MCF 10A (cell line): ENCODE results near the gene HACD1. TPM values are rescaled to one million over a fixed set of nuclear protein-coding genes. Genes with fewer than 3 reads are reported as not detected.
A peak's percentile ranks its signal among the peaks of the same experiment; 100 is the strongest.

ENCODE experiments used
- BruUV-seq: library from RNA; stranded (reverse); fragments of 400-500 nt; replicated peaks from 2 replicates; lab custom pipeline; 2021; lab: Mats Ljungman, UMichigan
- CTCF ChIA-PET: fragments of 300-600 bp; sonication (Branson Sonifier 250); formaldehyde crosslinking; extraction: SDS; loops from one replicate; lab custom pipeline; 2021; ENCODE audit warnings: antibody characterized with exemption, inconsistent platforms; lab: Yijun Ruan, JAX
- POLR2A ChIA-PET: fragments of 300-600, 350-650 bp; sonication (Branson Sonifier 250); formaldehyde crosslinking; extraction: SDS; loops from one replicate; lab custom pipeline; 2020; ENCODE audit warnings: antibody characterized with exemption, inconsistent platforms; lab: Yijun Ruan, JAX
- DNase-seq: peaks from one replicate; pipeline ENCODE4 v3.0.0-alpha.2; 2018; ENCODE audit not compliant: unreplicated experiment
- H3K27ac Mint-ChIP-seq: one replicate; pipeline ENCODE4 v1.8.0; 2022; ENCODE audit warnings: mild to moderate bottlenecking, low read depth, mixed read lengths; ENCODE audit not compliant: unreplicated experiment
- H3K27me3 Mint-ChIP-seq: one replicate; pipeline ENCODE4 v1.8.0; 2022; ENCODE audit warnings: mixed read lengths; ENCODE audit not compliant: insufficient read depth, unreplicated experiment
- H3K36me3 Mint-ChIP-seq: one replicate; pipeline ENCODE4 v1.8.0; 2022; ENCODE audit warnings: mild to moderate bottlenecking, moderate library complexity, mixed read lengths; ENCODE audit not compliant: insufficient read depth, unreplicated experiment
- H3K4me1 Mint-ChIP-seq: one replicate; pipeline ENCODE4 v1.8.0; 2022; ENCODE audit warnings: mixed read lengths; ENCODE audit not compliant: insufficient read depth, unreplicated experiment
- H3K4me3 Mint-ChIP-seq: one replicate; pipeline ENCODE4 v1.8.0; 2022; ENCODE audit warnings: mild to moderate bottlenecking, moderate library complexity, mixed read lengths; ENCODE audit not compliant: unreplicated experiment
- H3K9me3 Mint-ChIP-seq: one replicate; pipeline ENCODE4 v1.8.0; 2022; ENCODE audit warnings: mixed read lengths; ENCODE audit not compliant: unreplicated experiment
- intact Hi-C: fragments of 100-400 bp; cut with micrococcal nuclease; formaldehyde crosslinking; loops from 2 replicates; pipeline ENCODE4 v1.14.1; 2022
- total RNA-seq: library from RNA; stranded (reverse); gene quantifications from 2 replicates; pipeline ENCODE4 v1.2.3, GENCODE V29; 2022
- TF ChIP-seq, protein P1 (sequence below): fragments of 200-600 bp; IDR thresholded peaks from one replicate; pipeline ENCODE4 v1.8.0; 2022; ENCODE audit warnings: antibody characterized with exemption, mild to moderate bottlenecking; ENCODE audit not compliant: unreplicated experiment

HACD1 gene
- total RNA-seq, 1 experiment from 2014 or later: 34.2 TPM

DNA sequence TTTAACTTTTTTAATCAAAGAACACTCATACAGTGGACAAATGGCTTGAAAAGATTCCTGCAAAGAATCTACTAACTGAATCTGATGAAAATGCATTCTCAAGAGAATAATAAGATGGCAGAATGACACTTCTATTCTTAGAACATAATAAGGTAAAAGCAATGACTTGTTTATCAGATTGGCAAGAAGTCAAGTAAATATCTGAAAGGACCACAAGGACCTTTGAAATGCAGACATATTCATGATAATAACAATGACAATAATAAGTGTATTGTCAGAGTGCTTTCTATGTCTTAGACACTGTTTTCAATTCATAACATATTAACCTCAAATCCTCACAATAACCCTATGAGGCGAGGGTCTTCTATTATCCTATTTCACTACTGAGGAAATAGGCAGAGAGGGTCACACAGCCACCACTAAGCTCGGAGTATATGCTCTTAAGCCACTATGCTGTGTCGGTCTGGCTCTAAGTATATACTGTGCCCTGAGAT is 10.6 kb downstream of the HACD1 start:
- no TSS peak for BruUV-seq
- no peak overlapping the region for H3K4me3 Mint-ChIP-seq
- H3K27me3 Mint-ChIP-seq: no peaks in the 10 kb centered on the region
- no peak for DNase-seq
- no peaks in the 10 kb centered on the region for H3K9me3 Mint-ChIP-seq
- no peaks in the 10 kb centered on the region for H3K4me1 Mint-ChIP-seq
- CTCF ChIA-PET: interaction anchor here (0.5 to 2.2 kb wide), 24 partner anchors 9 to 609 kb away, joined by 3 to 20 read pairs (median 4); partner anchors contain the start of gene HACD1
- no peak overlapping the region for H3K27ac Mint-ChIP-seq
- intact Hi-C loops: loop anchor here (1.0 to 5.0 kb wide), 7 partner anchors 137 to 706 kb away; no protein-coding TSS in a partner anchor
- TF ChIP-seq, protein P1, sequence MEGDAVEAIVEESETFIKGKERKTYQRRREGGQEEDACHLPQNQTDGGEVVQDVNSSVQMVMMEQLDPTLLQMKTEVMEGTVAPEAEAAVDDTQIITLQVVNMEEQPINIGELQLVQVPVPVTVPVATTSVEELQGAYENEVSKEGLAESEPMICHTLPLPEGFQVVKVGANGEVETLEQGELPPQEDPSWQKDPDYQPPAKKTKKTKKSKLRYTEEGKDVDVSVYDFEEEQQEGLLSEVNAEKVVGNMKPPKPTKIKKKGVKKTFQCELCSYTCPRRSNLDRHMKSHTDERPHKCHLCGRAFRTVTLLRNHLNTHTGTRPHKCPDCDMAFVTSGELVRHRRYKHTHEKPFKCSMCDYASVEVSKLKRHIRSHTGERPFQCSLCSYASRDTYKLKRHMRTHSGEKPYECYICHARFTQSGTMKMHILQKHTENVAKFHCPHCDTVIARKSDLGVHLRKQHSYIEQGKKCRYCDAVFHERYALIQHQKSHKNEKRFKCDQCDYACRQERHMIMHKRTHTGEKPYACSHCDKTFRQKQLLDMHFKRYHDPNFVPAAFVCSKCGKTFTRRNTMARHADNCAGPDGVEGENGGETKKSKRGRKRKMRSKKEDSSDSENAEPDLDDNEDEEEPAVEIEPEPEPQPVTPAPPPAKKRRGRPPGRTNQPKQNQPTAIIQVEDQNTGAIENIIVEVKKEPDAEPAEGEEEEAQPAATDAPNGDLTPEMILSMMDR: no peak
- POLR2A ChIA-PET: interaction anchor here (0.7 to 1.3 kb wide), 3 partner anchors 10 to 37 kb away, joined by 3 to 5 read pairs (median 3); partner anchors contain the start of gene STAM
- no peaks in the 10 kb centered on the region for H3K36me3 Mint-ChIP-seq

DNA sequence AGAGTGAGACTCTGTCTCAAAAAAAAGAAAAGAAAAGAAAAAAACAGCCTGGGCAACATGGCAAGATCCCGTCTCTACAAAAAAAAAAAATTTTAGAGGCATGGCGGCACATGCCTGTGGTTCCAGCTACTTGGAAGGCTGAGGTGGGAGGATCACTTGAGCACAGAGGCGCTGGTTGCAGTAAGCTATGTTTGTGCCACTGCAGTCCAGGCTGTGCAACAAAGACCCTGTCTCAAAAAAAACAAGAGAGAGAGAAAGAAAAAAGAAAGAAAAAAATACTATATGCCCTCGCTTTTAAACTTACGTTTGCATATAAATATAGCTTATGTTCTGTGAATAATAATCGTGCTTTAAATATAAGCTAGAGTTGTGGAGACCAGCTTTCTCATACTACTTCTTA is 11.2 kb downstream of the HACD1 start:
- DNase-seq: no peak
- Mint-ChIP-seq H3K27me3 (no peaks in the 10 kb centered on the region), H3K27ac (no peak overlapping the region), H3K4me1 (no peaks in the 10 kb centered on the region), H3K36me3 (no peaks in the 10 kb centered on the region), H3K9me3 (no peaks in the 10 kb centered on the region), H3K4me3 (no peak overlapping the region)
- ChIA-PET CTCF (interaction anchor here (0.5 to 2.2 kb wide), 17 partner anchors 8 to 763 kb away, joined by 3 to 20 read pairs (median 5); partner anchors contain the start of gene HACD1), POLR2A (interaction anchor here (0.7 to 1.3 kb wide), 4 partner anchors 11 to 125 kb away, joined by 3 to 5 read pairs (median 3); partner anchors contain the start of gene STAM)
- intact Hi-C loops: loop anchor here (2.0 to 5.0 kb wide), 3 partner anchors 241 to 706 kb away; no protein-coding TSS in a partner anchor
- TF ChIP-seq, protein P1: no peak
- BruUV-seq: no TSS peak

DNA sequence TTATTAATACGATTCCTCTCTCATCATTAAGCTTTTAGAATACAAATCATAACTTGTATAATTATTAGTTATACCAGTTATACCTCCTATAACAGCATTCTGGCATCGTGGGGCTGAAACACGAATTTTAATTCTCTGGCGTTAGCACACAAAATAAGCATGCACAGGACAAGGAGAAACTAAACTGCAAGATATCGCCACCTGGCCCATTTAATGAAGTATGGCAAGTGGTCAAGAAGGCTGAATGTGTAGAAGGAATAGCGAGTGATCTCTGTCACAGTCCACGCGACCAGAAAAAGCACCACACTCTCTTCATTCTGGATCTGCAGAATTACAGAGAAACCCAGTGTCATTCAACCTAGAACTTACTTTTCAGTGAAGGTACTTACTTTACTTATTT is 18.1 kb downstream of the HACD1 start:
- ChIA-PET CTCF (interaction anchor here (0.6 to 4.5 kb wide), 4 partner anchors 166 to 754 kb away, joined by 3 to 27 read pairs (median 4); no protein-coding TSS in a partner anchor), POLR2A (no interaction called here)
- Mint-ChIP-seq H3K36me3 (peaks cover 16% of the 10 kb centered on the region), H3K9me3 (no peaks in the 10 kb centered on the region), H3K27me3 (no peaks in the 10 kb centered on the region), H3K4me3 (no peak overlapping the region), H3K27ac (no peak overlapping the region), H3K4me1 (no peaks in the 10 kb centered on the region)
- intact Hi-C loops: loop anchor here (1.0 to 5.0 kb wide), 5 partner anchors 146 to 772 kb away; no protein-coding TSS in a partner anchor
- BruUV-seq: no TSS peak
- DNase-seq: peak; percentile 53
- TF ChIP-seq, protein P1: peak; percentile 30

DNA sequence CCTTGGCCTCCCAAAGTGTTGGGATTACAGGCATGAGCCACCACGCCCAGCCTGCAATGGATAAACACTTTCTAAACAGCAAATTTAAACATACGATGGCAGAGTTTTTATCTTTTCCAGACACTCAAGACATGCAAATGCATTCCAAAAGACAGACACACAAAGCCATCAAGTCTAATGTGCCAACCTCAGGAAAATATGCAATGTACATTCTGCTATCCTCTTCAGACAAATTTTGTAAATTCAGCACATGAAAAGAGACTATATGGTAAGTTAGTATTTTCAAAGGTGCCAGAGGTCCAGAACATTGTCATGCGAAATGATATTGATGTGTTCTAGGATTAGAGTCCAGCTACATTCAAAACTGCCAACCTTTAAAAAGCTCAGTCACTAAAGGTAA is 19.8 kb downstream of the HACD1 start:
- TF ChIP-seq, protein P1: no peak
- no peaks in the 10 kb centered on the region for H3K27me3 Mint-ChIP-seq
- no peak overlapping the region for H3K27ac Mint-ChIP-seq
- BruUV-seq: no TSS peak
- no peaks in the 10 kb centered on the region for H3K9me3 Mint-ChIP-seq
- H3K4me1 Mint-ChIP-seq: no peaks in the 10 kb centered on the region
- ChIA-PET POLR2A (interaction anchor here (0.6 to 0.8 kb wide), 3 partner anchors 11 to 784 kb away, joined by 3 read pairs; no protein-coding TSS in a partner anchor), CTCF (interaction anchor here (1.2 to 2.3 kb wide), 4 partner anchors 9 to 307 kb away, joined by 3 to 10 read pairs (median 4); no protein-coding TSS in a partner anchor)
- no peak for DNase-seq
- no peak overlapping the region for H3K4me3 Mint-ChIP-seq
- intact Hi-C loops: loop anchor here (5.0 kb wide), 2 partner anchors 190 to 770 kb away; no protein-coding TSS in a partner anchor
- H3K36me3 Mint-ChIP-seq: peaks cover 21% of the 10 kb centered on the region
